Endothelial cell (in vitro differentiated cells): ENCODE data around the gene LRRC42. TPM values are rescaled to one million over a fixed set of nuclear protein-coding genes. Genes with fewer than 3 reads are reported as not detected.

ENCODE experiments used
- DNase-seq: peaks from one replicate; pipeline ENCODE4 v3.0.0; 2021; ENCODE audit warnings: low spot score
- H3K27ac Mint-ChIP-seq: one replicate; pipeline ENCODE4 v1.8.0; 2021; ENCODE audit warnings: mixed read lengths, inconsistent platforms; ENCODE audit not compliant: unreplicated experiment
- H3K27me3 Mint-ChIP-seq: one replicate; pipeline ENCODE4 v1.8.0; 2021; ENCODE audit warnings: mild to moderate bottlenecking, moderate library complexity, mixed read lengths, inconsistent platforms; ENCODE audit not compliant: unreplicated experiment
- H3K36me3 Mint-ChIP-seq: one replicate; pipeline ENCODE4 v1.8.0; 2021; ENCODE audit warnings: mild to moderate bottlenecking, low read depth, mixed read lengths, inconsistent platforms; ENCODE audit not compliant: unreplicated experiment
- H3K4me1 Mint-ChIP-seq: one replicate; pipeline ENCODE4 v1.8.0; 2021; ENCODE audit warnings: mild to moderate bottlenecking, mixed read lengths, inconsistent platforms; ENCODE audit not compliant: unreplicated experiment
- H3K4me3 Mint-ChIP-seq: one replicate; pipeline ENCODE4 v1.8.0; 2021; ENCODE audit warnings: mild to moderate bottlenecking, mixed read lengths, inconsistent platforms; ENCODE audit not compliant: unreplicated experiment
- H3K9me3 Mint-ChIP-seq: one replicate; pipeline ENCODE4 v1.8.0; 2021; ENCODE audit warnings: mixed read lengths, inconsistent platforms; ENCODE audit not compliant: unreplicated experiment
- total RNA-seq: library from RNA; stranded (reverse); fragmentation: NEBNext Ultra II Directional; extraction: Animal tissue kit (Norgen Biotek cat#: 25700); gene quantifications from one replicate; pipeline ENCODE4 v1.2.1, GENCODE V29; 2021; ENCODE audit not compliant: unreplicated experiment
- TF ChIP-seq, protein P1 (sequence below): fragments of 200-600 bp; sonication (generic); IDR thresholded peaks from one replicate; pipeline ENCODE4 v1.5.0; 2021; ENCODE audit warnings: antibody characterized with exemption; ENCODE audit not compliant: unreplicated experiment

The LRRC42 gene
- total RNA-seq, 1 donor from 2014 or later, result 43.6 TPM

- no peak for DNase-seq
- no peak overlapping the region for H3K4me3 Mint-ChIP-seq
- H3K9me3 Mint-ChIP-seq, result no peaks in the 10 kb centered on the region
- H3K27me3 Mint-ChIP-seq, result peaks cover 2% of the 10 kb centered on the region
- no peak overlapping the region for H3K27ac Mint-ChIP-seq
- H3K36me3 Mint-ChIP-seq, result no peaks in the 10 kb centered on the region
- TF ChIP-seq, protein P1, sequence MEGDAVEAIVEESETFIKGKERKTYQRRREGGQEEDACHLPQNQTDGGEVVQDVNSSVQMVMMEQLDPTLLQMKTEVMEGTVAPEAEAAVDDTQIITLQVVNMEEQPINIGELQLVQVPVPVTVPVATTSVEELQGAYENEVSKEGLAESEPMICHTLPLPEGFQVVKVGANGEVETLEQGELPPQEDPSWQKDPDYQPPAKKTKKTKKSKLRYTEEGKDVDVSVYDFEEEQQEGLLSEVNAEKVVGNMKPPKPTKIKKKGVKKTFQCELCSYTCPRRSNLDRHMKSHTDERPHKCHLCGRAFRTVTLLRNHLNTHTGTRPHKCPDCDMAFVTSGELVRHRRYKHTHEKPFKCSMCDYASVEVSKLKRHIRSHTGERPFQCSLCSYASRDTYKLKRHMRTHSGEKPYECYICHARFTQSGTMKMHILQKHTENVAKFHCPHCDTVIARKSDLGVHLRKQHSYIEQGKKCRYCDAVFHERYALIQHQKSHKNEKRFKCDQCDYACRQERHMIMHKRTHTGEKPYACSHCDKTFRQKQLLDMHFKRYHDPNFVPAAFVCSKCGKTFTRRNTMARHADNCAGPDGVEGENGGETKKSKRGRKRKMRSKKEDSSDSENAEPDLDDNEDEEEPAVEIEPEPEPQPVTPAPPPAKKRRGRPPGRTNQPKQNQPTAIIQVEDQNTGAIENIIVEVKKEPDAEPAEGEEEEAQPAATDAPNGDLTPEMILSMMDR, result no peak
- H3K4me1 Mint-ChIP-seq, result no peaks in the 10 kb centered on the region
These were observed 32.7 kb upstream of the LRRC42 start for GRCh38 chr1:53913352-53914033.

- no peak for DNase-seq
- TF ChIP-seq, protein P1, result no peak
- Mint-ChIP-seq H3K36me3 (peaks cover 12% of the 10 kb centered on the region), H3K9me3 (no peaks in the 10 kb centered on the region), H3K4me1 (no peaks in the 10 kb centered on the region), H3K27ac (no peak overlapping the region), H3K4me3 (no peak overlapping the region), H3K27me3 (no peaks in the 10 kb centered on the region)
These were observed 27.8 kb upstream of the LRRC42 start for GRCh38 chr1:53918343-53918742.

DNA sequence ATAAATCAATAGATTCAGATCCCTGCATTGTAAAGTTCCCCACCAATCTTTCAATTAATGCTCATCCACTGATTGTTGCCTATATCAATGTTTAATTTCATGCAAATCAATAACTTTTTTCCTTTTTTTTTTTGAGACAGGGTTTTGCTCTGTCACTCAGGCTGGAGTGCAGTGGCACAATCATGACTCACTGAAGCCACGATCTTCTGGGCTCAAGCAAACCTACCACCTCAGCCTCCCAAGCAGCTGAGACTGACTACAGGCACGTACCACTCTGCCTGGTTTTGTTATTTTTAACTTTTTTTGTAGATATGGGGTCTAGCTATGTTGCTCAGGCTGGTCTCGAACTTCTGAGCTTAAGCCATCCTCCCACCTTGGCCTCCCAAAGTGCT lies 26.5 kb upstream of the LRRC42 start:
- TF ChIP-seq, protein P1, result no peak
- Mint-ChIP-seq H3K4me1 (no peaks in the 10 kb centered on the region), H3K4me3 (no peak overlapping the region), H3K27ac (no peak overlapping the region), H3K9me3 (no peaks in the 10 kb centered on the region), H3K27me3 (no peaks in the 10 kb centered on the region), H3K36me3 (peaks cover 12% of the 10 kb centered on the region)
- DNase-seq, result no peak

DNA sequence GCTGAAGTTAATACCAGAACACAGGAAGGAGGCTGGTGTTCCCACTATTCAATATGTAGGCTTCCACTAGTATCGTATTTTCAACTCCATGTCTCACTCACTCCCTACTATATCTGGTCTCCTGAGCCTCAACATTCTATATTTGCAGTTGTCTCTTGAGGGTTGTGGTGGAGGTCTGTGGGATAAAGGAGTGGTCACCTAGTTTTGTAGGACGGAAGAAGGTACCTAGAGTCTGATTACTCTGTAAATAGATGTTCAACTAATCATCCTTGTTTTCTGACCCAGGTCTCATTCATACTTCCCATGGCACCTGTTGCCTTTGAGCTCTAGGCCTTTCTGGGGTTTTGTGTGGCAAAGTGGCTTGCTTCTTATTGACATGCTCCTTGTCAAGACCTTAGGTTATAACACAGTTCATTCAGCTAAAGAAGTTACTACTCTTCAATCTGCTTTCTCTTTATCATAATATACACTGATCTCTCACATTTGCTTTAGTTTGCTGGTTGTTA lies 18.7 kb upstream of the LRRC42 start:
- peaks cover 11% of the 10 kb centered on the region for H3K36me3 Mint-ChIP-seq
- no peak overlapping the region for H3K4me3 Mint-ChIP-seq
- peaks cover 8% of the 10 kb centered on the region for H3K4me1 Mint-ChIP-seq
- H3K27me3 Mint-ChIP-seq, result no peaks in the 10 kb centered on the region
- no peak overlapping the region for H3K27ac Mint-ChIP-seq
- no peaks in the 10 kb centered on the region for H3K9me3 Mint-ChIP-seq
- TF ChIP-seq, protein P1, result no peak
- DNase-seq, result no peak

DNA sequence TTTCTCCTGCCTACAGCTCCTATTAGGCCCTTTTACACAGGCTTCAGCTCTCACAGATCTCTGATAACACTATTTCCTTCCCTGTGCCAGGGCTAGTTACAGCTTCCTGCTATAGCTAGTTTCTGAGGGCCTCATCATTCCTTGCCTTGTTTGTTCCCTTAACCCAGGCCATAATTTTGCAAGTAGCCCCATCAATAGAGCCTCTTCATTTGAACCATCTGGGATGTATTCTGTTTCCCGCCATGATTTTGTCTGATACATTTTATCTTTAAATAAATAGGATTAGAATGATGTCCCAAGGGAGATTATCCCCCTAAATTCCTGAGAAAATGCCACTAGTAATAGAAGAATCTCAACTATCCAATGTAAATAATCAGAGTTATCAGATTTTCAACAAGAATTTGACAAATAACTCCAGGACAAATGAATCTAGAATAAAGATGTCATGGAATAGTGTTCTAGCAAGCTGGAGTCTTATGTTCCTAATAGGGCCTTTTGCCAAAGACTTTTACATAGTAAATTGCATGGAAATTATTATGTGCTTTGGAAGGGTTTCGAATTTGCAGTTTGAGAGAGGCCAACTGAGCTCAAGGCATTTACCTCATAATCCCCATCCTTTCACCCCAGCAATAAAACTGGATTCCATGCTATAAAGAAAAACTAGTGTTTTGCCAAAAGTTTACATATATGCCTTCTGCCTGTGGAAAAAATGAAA lies 16.7 kb upstream of the LRRC42 start:
- Mint-ChIP-seq H3K36me3 (peaks cover 21% of the 10 kb centered on the region), H3K27me3 (no peaks in the 10 kb centered on the region), H3K27ac (peak overlapping the region; percentile 44), H3K9me3 (no peaks in the 10 kb centered on the region), H3K4me3 (no peak overlapping the region), H3K4me1 (peaks cover 8% of the 10 kb centered on the region)
- TF ChIP-seq, protein P1, result no peak
- DNase-seq, result no peak
